ENCODE results near the gene IGFL1. TPM values are rescaled to one million over a fixed set of nuclear protein-coding genes. Genes with fewer than 3 reads are reported as not detected.
"Not testable (repeated sequence)": the region's sequence is repeated elsewhere in the genome, so short reads cannot be mapped to it uniquely, and the experiment has no call there.

The IGFL1 gene
- total and polyA plus RNA-seq, 2 of the 4 experiments (the other 2 are of a cell fraction): not detected

- H3K14ac ChIP-seq (replicated peaks; ENCODE audit: low read depth, low read length); H4K5ac ChIP-seq (ENCODE audit: low read depth, low read length); DNase-seq; H2BK20ac ChIP-seq (ENCODE audit: low read depth, low read length); POLR2A ChIA-PET (ENCODE audit: unreplicated experiment); ATAC-seq (ENCODE audit: low read depth); H3K36me3 ChIP-seq (ENCODE audit: control insufficient read depth, insufficient read depth, low read length); in situ Hi-C loops (cut with MboI; ENCODE audit: low sequenced_read_pairs); H2BK5ac ChIP-seq (ENCODE audit: low read depth, low read length, poor library complexity, severe bottlenecking); H4K91ac ChIP-seq (ENCODE audit: insufficient read depth, low read depth, low read length); H2AFZ ChIP-seq (replicated peaks; ENCODE audit: low read length, poor library complexity); H2BK120ac ChIP-seq (ENCODE audit: low read depth, low read length); BruUV-seq (replicated peaks); H2BK15ac ChIP-seq (ENCODE audit: low read depth, low read length); intact Hi-C loops (cut with micrococcal nuclease); H3K56ac ChIP-seq (ENCODE audit: extremely low read depth, insufficient read depth, low read length); H3K4me3 ChIP-seq (ENCODE audit: insufficient read depth, low read depth, low read length); CTCF ChIA-PET; H4K20me1 ChIP-seq (ENCODE audit: insufficient read depth, low read length); H3K18ac ChIP-seq (ENCODE audit: low read depth, low read length); dilution Hi-C loops (cut with HindIII; ENCODE audit: low sequenced_read_pairs, unreplicated experiment); H3K4ac ChIP-seq (ENCODE audit: low read depth, low read length); H3K9ac ChIP-seq (ENCODE audit: low read depth, low read length); H4K8ac ChIP-seq (ENCODE audit: low read depth in 2 of 2, low read length in 2 of 2); H3K4me1 ChIP-seq (ENCODE audit: control insufficient read depth, insufficient read depth, low read length); H3K27ac ChIP-seq (ENCODE audit: insufficient read depth, low read length); H3K23ac ChIP-seq (ENCODE audit: low read depth, low read length); H2AK5ac ChIP-seq (ENCODE audit: low read depth, low read length); H3K9me1 ChIP-seq (ENCODE audit: insufficient read depth, low read length); H3K4me2 ChIP-seq (ENCODE audit: low read depth, low read length); H2AK9ac ChIP-seq (replicated peaks; ENCODE audit: low read depth, low read length, poor library complexity); H3K9me3 ChIP-seq (ENCODE audit: control insufficient read depth, insufficient read depth, low read length); H3K79me1 ChIP-seq (ENCODE audit: low read depth in 1 of 2, low read length in 2 of 2): not testable (repeated sequence)
- peaks cover 38% of the 10 kb centered on the region for H3K27me3 ChIP-seq (ENCODE audit: control insufficient read depth, insufficient read depth, low read length)
- no CpG with 5 or more reads among the region's 5 CpGs for WGBS, 2 experiments (ENCODE audit: extremely low coverage in 2 of 2, insufficient read length in 1 of 2)
Measured at GRCh38 chr19:46212592-46212991, 16.9 kb upstream of the IGFL1 start.
